DMS 273 treated with DMSO at 0.1 percent for 48 hours (cell line): ENCODE data around the gene DDC.
"Not testable (repeated sequence)": the region's sequence is repeated elsewhere in the genome, so short reads cannot be mapped to it uniquely, and the experiment has no call there.

Experiments used
- DNase-seq: peaks from one replicate; lab custom pipeline; 2025; lab: John Stamatoyannopoulos, UW

Gene DDC

GRCh38 chr7:50479743-50480517 lies 85.3 kb downstream of the DDC start:
- no peak for DNase-seq

GRCh38 chr7:50477640-50478039 lies 87.6 kb downstream of the DDC start:
- DNase-seq: no peak

- no peak for DNase-seq
Observed at GRCh38 chr7:50476953-50477625, 88.1 kb downstream of the DDC start.

GRCh38 chr7:50475340-50475739 lies 89.9 kb downstream of the DDC start:
- DNase-seq: no peak

- no peak for DNase-seq
Observed at GRCh38 chr7:50474382-50475160, 90.6 kb downstream of the DDC start.

- DNase-seq: no peak
Observed at GRCh38 chr7:50473531-50473930, 91.7 kb downstream of the DDC start.

GRCh38 chr7:50472427-50472826 lies 92.8 kb downstream of the DDC start:
- DNase-seq: no peak

- DNase-seq: no peak
Observed at GRCh38 chr7:50471970-50472369, 93.2 kb downstream of the DDC start.

- no peak for DNase-seq
Observed at GRCh38 chr7:50470250-50471163, 94.7 kb downstream of the DDC start.

- DNase-seq: no peak
Observed at GRCh38 chr7:50469181-50469580, 96.0 kb downstream of the DDC start.

GRCh38 chr7:50467817-50468610 lies 97.2 kb downstream of the DDC start:
- peak; percentile 57 for DNase-seq

- DNase-seq: peak; percentile 84
Observed at GRCh38 chr7:50466815-50467585, 98.2 kb downstream of the DDC start.

- DNase-seq: no peak
Observed at GRCh38 chr7:50463035-50463434, 102.2 kb downstream of the DDC start.

GRCh38 chr7:50462361-50462760 lies 102.8 kb downstream of the DDC start:
- DNase-seq: no peak

- no peak for DNase-seq
Observed at GRCh38 chr7:50461695-50462094, 103.5 kb downstream of the DDC start.

GRCh38 chr7:50459183-50459582 lies 106.0 kb downstream of the DDC start:
- DNase-seq: not testable (repeated sequence)

GRCh38 chr7:50458651-50459050 lies 106.6 kb downstream of the DDC start:
- not testable (repeated sequence) for DNase-seq

- DNase-seq: no peak
Observed at GRCh38 chr7:50456371-50457123, 108.7 kb downstream of the DDC start.

GRCh38 chr7:50455658-50456057 lies 109.5 kb downstream of the DDC start:
- DNase-seq: no peak
